ENCODE measurements around the gene LMX1A. TPM values are rescaled to one million over a fixed set of nuclear protein-coding genes. Genes with fewer than 3 reads are reported as not detected.

The LMX1A gene
- polyA plus RNA-seq, 1 donor from 2014 or later = 0.47 TPM

DNA sequence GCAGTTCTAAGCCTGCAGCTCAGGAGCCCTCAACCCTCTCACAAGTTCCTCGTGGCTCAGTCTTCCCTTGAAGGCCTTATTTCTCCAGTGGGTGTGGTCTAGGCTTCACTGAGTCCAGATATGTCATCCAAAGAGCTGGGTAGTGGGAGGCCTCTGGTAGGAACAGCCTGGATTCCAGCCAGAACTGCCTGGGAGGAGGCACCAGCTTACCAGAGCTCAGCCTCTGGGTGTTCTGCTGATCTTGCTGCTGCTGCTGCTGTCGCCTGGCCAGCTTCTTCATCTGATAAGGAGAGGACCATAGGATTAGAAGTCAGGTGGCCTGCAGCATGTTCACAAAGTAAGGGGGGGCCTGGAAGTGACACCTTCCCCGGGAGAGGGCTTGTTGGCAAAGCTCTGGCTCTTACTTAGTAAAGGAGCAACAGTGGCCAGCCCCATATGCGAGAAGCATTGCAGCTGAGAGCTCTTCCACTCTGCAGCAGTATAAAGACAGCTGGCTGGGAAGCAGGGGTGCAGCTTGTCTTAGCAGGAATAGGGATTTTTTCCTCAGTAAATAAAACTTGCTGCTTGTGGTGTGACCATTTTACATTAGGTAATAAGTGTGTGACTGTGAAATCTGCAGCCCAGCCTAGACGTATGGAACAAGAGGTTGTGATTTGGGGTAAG lies 148.5 kb downstream of the LMX1A start:
- no peaks in the 10 kb centered on the region for H3K9me3 ChIP-seq (ENCODE audit: low read length)
- no peaks in the 10 kb centered on the region for H3K9me2 ChIP-seq (ENCODE audit: insufficient read depth, low read length)
- H3K9ac ChIP-seq (ENCODE audit: low read length) = no peak overlapping the region
- H3K79me2 ChIP-seq (replicated peaks; ENCODE audit: insufficient read depth, low read length) = no peaks in the 10 kb centered on the region
- no peaks in the 10 kb centered on the region for H3F3A ChIP-seq (ENCODE audit: insufficient read depth, low read length, poor library complexity, severe bottlenecking)
- no peaks in the 10 kb centered on the region for H3K36me3 ChIP-seq (ENCODE audit: insufficient read depth, low read length)
- H4K20me1 ChIP-seq (ENCODE audit: insufficient read depth) = no peaks in the 10 kb centered on the region
- H3K27me3 ChIP-seq (ENCODE audit: insufficient read depth, low read depth, low read length) = no peaks in the 10 kb centered on the region
- no peak overlapping the region for H3K4me3 ChIP-seq (ENCODE audit: low read length)
- TF ChIP-seq, protein P1, sequence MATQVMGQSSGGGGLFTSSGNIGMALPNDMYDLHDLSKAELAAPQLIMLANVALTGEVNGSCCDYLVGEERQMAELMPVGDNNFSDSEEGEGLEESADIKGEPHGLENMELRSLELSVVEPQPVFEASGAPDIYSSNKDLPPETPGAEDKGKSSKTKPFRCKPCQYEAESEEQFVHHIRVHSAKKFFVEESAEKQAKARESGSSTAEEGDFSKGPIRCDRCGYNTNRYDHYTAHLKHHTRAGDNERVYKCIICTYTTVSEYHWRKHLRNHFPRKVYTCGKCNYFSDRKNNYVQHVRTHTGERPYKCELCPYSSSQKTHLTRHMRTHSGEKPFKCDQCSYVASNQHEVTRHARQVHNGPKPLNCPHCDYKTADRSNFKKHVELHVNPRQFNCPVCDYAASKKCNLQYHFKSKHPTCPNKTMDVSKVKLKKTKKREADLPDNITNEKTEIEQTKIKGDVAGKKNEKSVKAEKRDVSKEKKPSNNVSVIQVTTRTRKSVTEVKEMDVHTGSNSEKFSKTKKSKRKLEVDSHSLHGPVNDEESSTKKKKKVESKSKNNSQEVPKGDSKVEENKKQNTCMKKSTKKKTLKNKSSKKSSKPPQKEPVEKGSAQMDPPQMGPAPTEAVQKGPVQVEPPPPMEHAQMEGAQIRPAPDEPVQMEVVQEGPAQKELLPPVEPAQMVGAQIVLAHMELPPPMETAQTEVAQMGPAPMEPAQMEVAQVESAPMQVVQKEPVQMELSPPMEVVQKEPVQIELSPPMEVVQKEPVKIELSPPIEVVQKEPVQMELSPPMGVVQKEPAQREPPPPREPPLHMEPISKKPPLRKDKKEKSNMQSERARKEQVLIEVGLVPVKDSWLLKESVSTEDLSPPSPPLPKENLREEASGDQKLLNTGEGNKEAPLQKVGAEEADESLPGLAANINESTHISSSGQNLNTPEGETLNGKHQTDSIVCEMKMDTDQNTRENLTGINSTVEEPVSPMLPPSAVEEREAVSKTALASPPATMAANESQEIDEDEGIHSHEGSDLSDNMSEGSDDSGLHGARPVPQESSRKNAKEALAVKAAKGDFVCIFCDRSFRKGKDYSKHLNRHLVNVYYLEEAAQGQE (IDR thresholded peaks at IDR 0.05; ENCODE audit: borderline replicate concordance) = no peak
- TF ChIP-seq, protein P2, sequence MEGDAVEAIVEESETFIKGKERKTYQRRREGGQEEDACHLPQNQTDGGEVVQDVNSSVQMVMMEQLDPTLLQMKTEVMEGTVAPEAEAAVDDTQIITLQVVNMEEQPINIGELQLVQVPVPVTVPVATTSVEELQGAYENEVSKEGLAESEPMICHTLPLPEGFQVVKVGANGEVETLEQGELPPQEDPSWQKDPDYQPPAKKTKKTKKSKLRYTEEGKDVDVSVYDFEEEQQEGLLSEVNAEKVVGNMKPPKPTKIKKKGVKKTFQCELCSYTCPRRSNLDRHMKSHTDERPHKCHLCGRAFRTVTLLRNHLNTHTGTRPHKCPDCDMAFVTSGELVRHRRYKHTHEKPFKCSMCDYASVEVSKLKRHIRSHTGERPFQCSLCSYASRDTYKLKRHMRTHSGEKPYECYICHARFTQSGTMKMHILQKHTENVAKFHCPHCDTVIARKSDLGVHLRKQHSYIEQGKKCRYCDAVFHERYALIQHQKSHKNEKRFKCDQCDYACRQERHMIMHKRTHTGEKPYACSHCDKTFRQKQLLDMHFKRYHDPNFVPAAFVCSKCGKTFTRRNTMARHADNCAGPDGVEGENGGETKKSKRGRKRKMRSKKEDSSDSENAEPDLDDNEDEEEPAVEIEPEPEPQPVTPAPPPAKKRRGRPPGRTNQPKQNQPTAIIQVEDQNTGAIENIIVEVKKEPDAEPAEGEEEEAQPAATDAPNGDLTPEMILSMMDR (IDR thresholded peaks at IDR 0.05; ENCODE audit: poor library complexity, severe bottlenecking) = no peak
- TF ChIP-seq RAD21 (conservative IDR thresholded peaks at IDR 0.05) = no peak
- TF ChIP-seq TAF1 (IDR thresholded peaks at IDR 0.05; ENCODE audit: low read depth) = no peak
- no peak for TF ChIP-seq MXI1 (conservative IDR thresholded peaks at IDR 0.05; ENCODE audit: poor library complexity, severe bottlenecking)
- no peak for TF ChIP-seq EP300 (conservative IDR thresholded peaks at IDR 0.05; ENCODE audit: poor library complexity, severe bottlenecking)
- no peak for TF ChIP-seq SMC3 (conservative IDR thresholded peaks at IDR 0.05; ENCODE audit: poor library complexity)
- no peak for TF ChIP-seq EZH2 (IDR thresholded peaks at IDR 0.05; ENCODE audit: borderline replicate concordance, insufficient read depth, low read length, poor library complexity, severe bottlenecking)
- no peak for TF ChIP-seq POLR2AphosphoS5 (IDR thresholded peaks at IDR 0.05)
- no peak overlapping the region for H3K27ac ChIP-seq (ENCODE audit: low read length)
- H2AFZ ChIP-seq (ENCODE audit: low read depth, low read length) = no peak overlapping the region
- H3K4me2 ChIP-seq (ENCODE audit: low read length) = no peak overlapping the region

DNA sequence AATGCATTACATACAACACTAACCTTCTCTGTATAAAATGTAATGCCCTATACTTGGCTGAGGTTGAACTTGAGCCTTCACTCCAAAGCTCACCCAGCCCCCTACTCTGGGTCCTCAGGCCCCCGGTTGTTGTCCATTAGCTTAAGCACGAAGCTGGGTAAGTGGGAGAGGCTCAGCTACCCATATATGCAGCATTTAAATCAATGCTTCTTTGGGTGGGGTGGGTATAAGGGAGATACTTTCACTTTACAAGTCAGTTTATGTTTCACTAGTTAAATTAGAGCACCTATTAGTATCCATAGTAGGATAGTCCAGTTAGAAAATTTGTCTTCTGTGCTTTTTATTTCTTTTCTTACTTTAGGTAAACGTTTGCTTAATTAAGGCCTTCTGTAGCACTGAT lies 151.4 kb downstream of the LMX1A start:
- no peak for TF ChIP-seq EP300 (conservative IDR thresholded peaks at IDR 0.05; ENCODE audit: poor library complexity, severe bottlenecking)
- no peak for TF ChIP-seq TAF1 (IDR thresholded peaks at IDR 0.05; ENCODE audit: low read depth)
- TF ChIP-seq, protein P2 (IDR thresholded peaks at IDR 0.05; ENCODE audit: poor library complexity, severe bottlenecking) = no peak
- TF ChIP-seq EZH2 (IDR thresholded peaks at IDR 0.05; ENCODE audit: borderline replicate concordance, insufficient read depth, low read length, poor library complexity, severe bottlenecking) = no peak
- TF ChIP-seq, protein P1 (IDR thresholded peaks at IDR 0.05; ENCODE audit: borderline replicate concordance) = no peak
- no peak for TF ChIP-seq POLR2AphosphoS5 (IDR thresholded peaks at IDR 0.05)
- TF ChIP-seq MXI1 (conservative IDR thresholded peaks at IDR 0.05; ENCODE audit: poor library complexity, severe bottlenecking) = no peak
- no peak for TF ChIP-seq SMC3 (conservative IDR thresholded peaks at IDR 0.05; ENCODE audit: poor library complexity)
- no peak for TF ChIP-seq RAD21 (conservative IDR thresholded peaks at IDR 0.05)
- Histone ChIP-seq H3K9ac (ENCODE audit: low read length) (no peak overlapping the region), H3F3A (ENCODE audit: insufficient read depth, low read length, poor library complexity, severe bottlenecking) (no peaks in the 10 kb centered on the region), H3K27ac (ENCODE audit: low read length) (no peak overlapping the region), H4K20me1 (ENCODE audit: insufficient read depth) (no peaks in the 10 kb centered on the region), H3K4me3 (ENCODE audit: low read length) (no peak overlapping the region), H2AFZ (ENCODE audit: low read depth, low read length) (no peak overlapping the region), H3K4me2 (ENCODE audit: low read length) (no peak overlapping the region), H3K36me3 (ENCODE audit: insufficient read depth, low read length) (no peaks in the 10 kb centered on the region), H3K9me3 (ENCODE audit: low read length) (no peaks in the 10 kb centered on the region), H3K79me2 (replicated peaks; ENCODE audit: insufficient read depth, low read length) (no peaks in the 10 kb centered on the region), H3K9me2 (ENCODE audit: insufficient read depth, low read length) (no peaks in the 10 kb centered on the region), H3K27me3 (ENCODE audit: insufficient read depth, low read depth, low read length) (no peaks in the 10 kb centered on the region)

All from neural cell (in vitro differentiated cells).